Small intestine (tissue), 7 donors: ENCODE measurements around the gene GAMT. TPM values are rescaled to one million over a fixed set of nuclear protein-coding genes. Genes with fewer than 3 reads are reported as not detected.

Experiments used
- DNase-seq, 2 donors: peaks; one replicate each; pipeline versions ENCODE4 v3.0.0 to v3.0.0-alpha.2; 2013
- FAIRE-seq: peaks from 2 replicates; lab custom pipeline; 2012; peaks lifted over from hg19 to GRCh38; lab: Jason Lieb, UNC
- H3K27ac ChIP-seq, 3 donors: one replicate each; pipeline ENCODE4 v1.5.1; 2013; ENCODE audit warnings: low read length in 2 of 3, mild to moderate bottlenecking in 2 of 3, control low read depth in 1 of 3, inconsistent platforms in 1 of 3, low read depth in 1 of 3, moderate library complexity in 1 of 3
- H3K27me3 ChIP-seq, 3 donors: one replicate each; pipeline ENCODE4 v1.6.1; 2013; ENCODE audit warnings: low read length in 3 of 3, inconsistent platforms in 1 of 3; ENCODE audit not compliant: control insufficient read depth in 3 of 3, insufficient read depth in 3 of 3
- H3K36me3 ChIP-seq, 3 donors: one replicate each; pipeline ENCODE4 v1.6.1; 2013; ENCODE audit warnings: low read length in 3 of 3, inconsistent platforms in 1 of 3, low read depth in 1 of 3, mild to moderate bottlenecking in 1 of 3, moderate library complexity in 1 of 3; ENCODE audit not compliant: control insufficient read depth in 3 of 3, insufficient read depth in 2 of 3
- H3K4me1 ChIP-seq, 3 donors: one replicate each; pipeline ENCODE4 v1.6.1; 2013; ENCODE audit warnings: low read length in 2 of 3, inconsistent platforms in 1 of 3, low read depth in 1 of 3, mild to moderate bottlenecking in 1 of 3, moderate library complexity in 1 of 3; ENCODE audit not compliant: control insufficient read depth in 3 of 3, insufficient read depth in 2 of 3
- H3K4me3 ChIP-seq, 3 donors: one replicate each; pipeline ENCODE4 v1.5.1; 2013; ENCODE audit warnings: low read length in 3 of 3, control low read depth in 1 of 3, inconsistent platforms in 1 of 3, low read depth in 1 of 3, mild to moderate bottlenecking in 1 of 3, moderate library complexity in 1 of 3
- H3K9me3 ChIP-seq, 2 donors: one replicate each; pipeline ENCODE4 v1.6.1; 2013; ENCODE audit warnings: low read depth in 1 of 2, low read length in 1 of 2; ENCODE audit not compliant: control insufficient read depth in 2 of 2, insufficient read depth in 1 of 2
- WGBS, 3 donors: extraction: QIAGEN DNeasy Blood & Tissue Kit; methylation state at CpG; one replicate each; pipeline ENCODE4 v1.1.7; 2013; 5-methylcytosine and 5-hydroxymethylcytosine counted together
- polyA plus RNA-seq, 4 donors: library from polyadenylated mRNA; stranded (reverse) in 3 of 4; unstranded in 1 of 4; fragments of 200-250 nt in 3 of 4; fragments of 120-200 nt in 1 of 4; gene quantifications; one replicate each; pipeline versions ENCODE4 v1.2.1 to v1.2.3, GENCODE V29; 2013
- donor health status: healthy with polysubstance abuse.
- donor health status: control.
- donor health status: control.
- donor health status: Bipolar disorder and iron deficiency.
- donor health status: healthy.

The GAMT gene
- polyA plus RNA-seq, 4 donors: 1.1 to 25.7 (median 4.3) TPM

- DNase-seq (no peak), FAIRE-seq (no peak)
- H3K4me1 ChIP-seq: peaks cover 0 to 7% (median 2%) of the 10 kb centered on the region in 3 donors
- H3K27ac ChIP-seq: no peak overlapping the region
- no peaks in the 10 kb centered on the region for H3K27me3 ChIP-seq
- 93 to 96% (median 94%) methylated on average over 39 of the region's 39 CpGs for WGBS, 3 donors
- no peak overlapping the region for H3K4me3 ChIP-seq
- no peaks in the 10 kb centered on the region for H3K9me3 ChIP-seq
- peaks cover 5 to 80% (median 23%) of the 10 kb centered on the region in 3 donors for H3K36me3 ChIP-seq
These were observed 12.1 kb downstream of the GAMT start for GRCh38 chr19:1389033-1389940.

DNA sequence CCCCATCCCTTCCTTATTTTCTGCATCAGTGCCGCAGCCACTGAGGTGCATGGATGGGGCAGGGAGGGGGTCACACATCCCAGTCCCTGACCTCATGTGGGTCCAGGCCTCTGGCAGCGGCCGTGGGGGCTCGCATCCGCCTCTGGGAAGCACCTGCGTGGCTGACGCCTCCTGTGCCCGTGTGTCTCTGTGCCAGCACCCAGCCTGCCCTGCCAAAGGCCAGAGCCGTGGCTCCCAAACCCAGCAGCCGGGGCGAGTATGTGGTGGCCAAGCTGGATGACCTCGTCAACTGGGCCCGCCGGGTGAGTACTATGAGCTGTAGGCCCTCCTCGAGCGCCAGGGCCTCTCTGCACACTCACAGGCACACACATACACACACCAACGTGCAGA is 12.7 kb downstream of the GAMT start:
- FAIRE-seq (no peak), DNase-seq (no peak)
- Histone ChIP-seq H3K4me1 (peaks cover 0 to 7% (median 2%) of the 10 kb centered on the region in 3 donors), H3K9me3 (no peaks in the 10 kb centered on the region), H3K27ac (no peak overlapping the region), H3K4me3 (no peak overlapping the region), H3K36me3 (peaks cover 5 to 73% (median 23%) of the 10 kb centered on the region in 3 donors), H3K27me3 (no peaks in the 10 kb centered on the region)
- 95 to 96% (median 96%) methylated on average over 16 to 17 of the region's 17 CpGs for WGBS, 3 donors

DNA sequence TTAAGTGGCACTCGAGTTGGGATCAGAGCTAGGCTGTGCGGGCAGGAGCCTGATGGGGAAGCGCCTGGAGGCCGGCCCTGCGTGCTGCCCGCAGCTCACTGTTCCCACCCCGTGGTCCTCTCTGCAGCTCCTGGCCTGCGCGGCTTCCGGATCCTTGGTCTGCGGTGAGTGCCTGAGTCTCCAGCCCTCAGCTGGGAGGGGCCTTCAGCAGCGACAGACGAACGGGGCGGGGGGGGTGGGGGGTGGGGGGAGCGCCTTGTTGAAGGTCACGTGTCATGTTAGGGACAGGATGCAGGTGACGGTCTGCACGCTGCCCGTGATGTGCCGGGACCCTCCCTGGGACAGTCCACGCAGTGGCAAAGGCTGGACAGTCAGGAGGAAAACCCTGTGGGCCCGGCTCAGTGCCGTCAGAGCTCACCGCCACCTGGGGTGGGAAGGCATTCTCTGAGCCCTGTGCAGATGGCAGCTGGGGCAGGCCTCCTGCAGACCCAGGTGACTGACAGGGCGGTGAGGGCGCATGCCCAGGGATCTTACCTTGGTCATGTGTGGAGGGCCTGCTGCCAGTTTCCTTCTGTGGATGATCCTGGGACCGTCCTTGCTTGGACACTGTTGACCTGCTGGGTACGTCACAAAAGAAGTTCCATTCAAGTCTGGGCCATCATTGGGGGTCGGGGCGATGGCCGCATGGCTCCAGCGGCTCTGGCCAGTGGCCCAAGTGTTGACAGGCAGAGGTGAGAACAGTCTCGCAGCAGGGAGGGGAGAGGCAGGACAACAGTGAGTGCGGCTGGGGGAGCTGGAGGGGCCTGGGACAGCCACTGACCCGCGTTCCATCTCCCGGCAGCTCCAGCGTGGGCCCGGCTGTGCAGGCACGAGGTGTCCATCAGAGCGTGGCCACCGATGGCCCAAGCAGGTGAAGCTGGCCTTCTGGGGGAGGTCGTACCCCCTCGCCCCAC is 13.4 kb downstream of the GAMT start:
- H3K4me1 ChIP-seq: peaks cover 0 to 9% (median 2%) of the 10 kb centered on the region in 3 donors
- no peaks in the 10 kb centered on the region for H3K9me3 ChIP-seq
- DNase-seq (no peak), FAIRE-seq (no peak)
- no peak overlapping the region for H3K27ac ChIP-seq
- no peak overlapping the region for H3K4me3 ChIP-seq
- peaks cover 2 to 67% (median 19%) of the 10 kb centered on the region in 3 donors for H3K36me3 ChIP-seq
- H3K27me3 ChIP-seq: no peaks in the 10 kb centered on the region
- 89 to 90% (median 89%) methylated on average over 27 to 45 of the region's 45 CpGs for WGBS, 3 donors

- Histone ChIP-seq H3K4me3 (no peak overlapping the region), H3K4me1 (peaks cover 0 to 10% (median 2%) of the 10 kb centered on the region in 3 donors), H3K27ac (no peak overlapping the region), H3K36me3 (peaks cover 2 to 58% (median 13%) of the 10 kb centered on the region in 3 donors), H3K9me3 (no peaks in the 10 kb centered on the region), H3K27me3 (no peaks in the 10 kb centered on the region)
- WGBS, 3 donors: 83 to 90% (median 88%) methylated on average over 35 to 39 of the region's 39 CpGs
- DNase-seq: no peak
- FAIRE-seq: no peak
These were observed 14.2 kb downstream of the GAMT start for GRCh38 chr19:1386945-1387683.

GRCh38 chr19:1385816-1386215 is 15.5 kb downstream of the GAMT start:
- FAIRE-seq (no peak), DNase-seq (no peak)

DNA sequence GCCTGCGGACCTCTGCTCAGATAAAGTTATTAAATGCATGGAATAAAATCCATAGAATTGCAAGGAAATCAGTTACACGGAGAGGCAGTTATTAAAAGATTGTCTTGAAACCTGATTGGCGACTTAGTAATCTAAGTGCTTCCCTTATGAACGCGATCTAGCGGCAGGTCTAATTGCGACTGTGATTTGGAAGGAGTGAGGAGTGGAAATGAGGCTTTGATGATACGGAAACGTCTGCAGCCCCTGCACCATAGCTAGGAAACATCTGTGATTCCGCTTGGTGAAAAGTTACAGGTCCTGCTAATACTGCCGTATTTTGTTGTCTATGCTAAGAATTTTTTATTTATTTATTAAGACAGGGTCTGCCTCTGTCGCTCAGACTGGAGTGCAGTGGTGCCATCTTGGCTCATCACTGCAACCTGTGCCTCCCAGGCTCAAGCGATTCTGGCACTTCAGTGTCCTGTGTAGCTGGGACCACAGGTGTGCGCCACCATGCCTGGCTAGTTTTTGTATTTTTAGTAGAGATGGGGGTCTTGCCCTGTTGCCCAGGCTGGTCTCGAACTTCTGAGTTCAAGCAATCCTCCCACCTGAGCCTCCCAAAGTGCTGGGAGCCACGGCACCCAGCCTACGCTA is 16.7 kb downstream of the GAMT start:
- peak overlapping the region; percentile 80 to 94 (median 86) for H3K4me3 ChIP-seq
- peaks cover 0 to 5% (median 0%) of the 10 kb centered on the region in 3 donors for H3K27me3 ChIP-seq
- WGBS, 3 donors: 26 to 30% (median 26%) methylated on average over 17 of the region's 17 CpGs
- DNase-seq (peak in 1 of 2 donors; percentile 39), FAIRE-seq (no peak)
- no peaks in the 10 kb centered on the region for H3K9me3 ChIP-seq
- peak overlapping the region in 2 of 3 donors; percentile 90 to 98 for H3K27ac ChIP-seq
- H3K4me1 ChIP-seq: peaks cover 0 to 10% (median 2%) of the 10 kb centered on the region in 3 donors
- peaks cover 0 to 35% (median 6%) of the 10 kb centered on the region in 3 donors for H3K36me3 ChIP-seq

More at GRCh38 chr19:1385816-1386215, 15.5 kb downstream of the GAMT start:
- H3K27me3 ChIP-seq: peaks cover 0 to 5% (median 0%) of the 10 kb centered on the region in 3 donors
- H3K4me3 ChIP-seq: no peak overlapping the region
- H3K4me1 ChIP-seq: peaks cover 0 to 10% (median 2%) of the 10 kb centered on the region in 3 donors
- no peaks in the 10 kb centered on the region for H3K9me3 ChIP-seq
- 91 to 97% (median 96%) methylated on average over 3 of the region's 3 CpGs for WGBS, 3 donors
- H3K36me3 ChIP-seq: peaks cover 2 to 46% (median 9%) of the 10 kb centered on the region in 3 donors
- H3K27ac ChIP-seq: no peak overlapping the region

- no peak for FAIRE-seq
- Histone ChIP-seq H3K36me3 (peaks cover 0 to 30% (median 1%) of the 10 kb centered on the region in 3 donors), H3K27ac (peak overlapping the region; percentile 89 to 98 (median 90)), H3K4me1 (peaks cover 0 to 10% (median 2%) of the 10 kb centered on the region in 3 donors), H3K27me3 (peaks cover 0 to 5% (median 0%) of the 10 kb centered on the region in 3 donors), H3K4me3 (peak overlapping the region; percentile 80 to 94 (median 86)), H3K9me3 (no peaks in the 10 kb centered on the region)
- 0 to 2% (median 1%) methylated on average over 20 to 23 of the region's 23 CpGs for WGBS, 3 donors
- DNase-seq: no peak
These were observed 17.3 kb downstream of the GAMT start for GRCh38 chr19:1384085-1384462.
